ENCODE data around the gene MRPS6.

The MRPS6 gene

DNA sequence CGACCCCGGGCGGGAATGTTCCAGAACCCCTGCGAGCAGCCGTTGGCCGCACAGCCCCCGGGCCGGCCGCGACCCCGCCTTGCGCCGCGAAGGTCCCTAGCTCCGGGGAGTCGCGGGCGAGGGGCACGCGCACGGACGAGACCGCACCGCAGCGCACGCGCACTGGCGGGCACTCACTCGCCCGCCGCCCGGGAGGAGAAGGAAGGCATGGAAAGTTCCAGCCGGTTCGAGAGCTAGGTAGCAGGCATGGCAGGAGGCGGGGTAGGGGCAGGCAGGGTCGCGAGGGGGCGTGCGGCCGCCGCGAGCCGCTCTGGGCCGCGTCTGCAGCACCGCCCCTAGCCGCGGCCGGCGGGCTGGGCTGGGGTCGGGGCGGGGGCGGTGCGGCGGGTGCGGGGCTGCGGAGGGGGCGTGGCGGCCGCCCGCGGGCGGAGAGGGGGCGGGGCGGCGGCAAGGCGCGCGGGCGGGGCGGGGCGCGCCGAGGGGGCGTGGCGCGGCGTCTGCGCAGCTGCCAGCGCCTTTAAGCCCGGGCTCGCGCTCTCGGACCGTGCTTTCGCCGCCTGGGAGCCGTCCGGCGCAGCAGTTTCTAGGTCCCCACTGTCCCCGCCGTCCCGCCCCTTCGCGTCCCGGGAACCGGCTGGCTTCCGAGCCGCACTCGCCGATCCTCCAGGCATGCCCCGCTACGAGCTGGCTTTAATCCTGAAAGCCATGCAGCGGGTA lies at the start of gene MRPS6, which contains the start of gene SLC5A3:
Gene MRPS6 (plus strand): TSS at position 547 of the 717 bp plus-strand sequence. CDS start 123 bp downstream, at position 670.
Gene SLC5A3 (plus strand): TSS at position 547 of the 717 bp plus-strand sequence. CDS start 21,621 bp downstream, outside the sequence.
- intact Hi-C loops (cut with DNase I) = loop anchor here (5.0 to 10.0 kb wide), 3 partner anchors 128 to 274 kb away; no protein-coding TSS in a partner anchor
- peak; percentile 41 to 93 (median 82) for DNase-seq

GRCh38 chr21:34023691-34024373 lies 49.5 kb upstream of the MRPS6 start:
- intact Hi-C loops (cut with DNase I) = no loop called here

GRCh38 chr21:34024374-34024693 lies 49.0 kb upstream of the MRPS6 start:
- intact Hi-C loops (cut with DNase I) = no loop called here
- DNase-seq = no peak

More at GRCh38 chr21:34023691-34024373, 49.5 kb upstream of the MRPS6 start:
- DNase-seq = no peak

DNA sequence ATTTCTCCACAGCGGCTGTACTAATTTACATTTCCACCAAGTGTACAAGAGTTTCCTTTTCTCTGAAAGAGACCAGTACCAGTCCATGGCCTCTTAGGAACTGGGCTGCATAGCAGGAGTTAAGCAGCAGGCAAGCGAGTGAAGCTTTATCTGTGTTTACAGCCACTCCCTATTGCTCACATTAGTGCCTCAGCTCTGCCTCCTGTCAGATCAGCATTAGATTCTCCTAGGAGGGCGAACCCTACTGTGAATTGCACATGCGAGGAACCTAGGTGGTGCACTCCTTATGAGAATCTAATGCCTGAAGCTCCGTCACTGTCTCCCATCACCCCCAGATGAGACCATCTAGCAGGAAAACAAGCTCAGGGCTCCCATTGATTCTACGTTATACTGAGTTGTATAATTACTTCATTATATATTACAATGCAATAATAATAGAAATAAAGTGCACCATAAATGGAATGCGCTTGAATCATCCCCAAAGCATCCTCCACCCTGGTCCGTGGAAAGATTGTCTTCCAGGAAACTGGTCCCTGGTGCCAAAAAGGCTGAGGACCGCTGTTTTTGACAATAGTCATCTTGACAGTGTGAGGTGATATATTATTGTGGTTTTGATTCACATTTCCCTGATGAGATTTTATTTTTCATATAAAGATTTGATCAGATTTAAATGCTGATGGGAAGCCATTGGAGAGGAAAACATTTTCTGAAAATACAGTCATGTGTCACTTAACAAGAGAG lies 45.5 kb upstream of the MRPS6 start:
- intact Hi-C loops (cut with DNase I) = no loop called here
- no peak for DNase-seq

GRCh38 chr21:34029743-34030528 lies 43.4 kb upstream of the MRPS6 start:
- intact Hi-C loops (cut with DNase I) = no loop called here
- DNase-seq = peak in 40 of 42 donors; percentile 6 to 82 (median 50)

GRCh38 chr21:34031835-34032370 lies 41.5 kb upstream of the MRPS6 start:
- no peak for DNase-seq
- intact Hi-C loops (cut with DNase I) = no loop called here

DNA sequence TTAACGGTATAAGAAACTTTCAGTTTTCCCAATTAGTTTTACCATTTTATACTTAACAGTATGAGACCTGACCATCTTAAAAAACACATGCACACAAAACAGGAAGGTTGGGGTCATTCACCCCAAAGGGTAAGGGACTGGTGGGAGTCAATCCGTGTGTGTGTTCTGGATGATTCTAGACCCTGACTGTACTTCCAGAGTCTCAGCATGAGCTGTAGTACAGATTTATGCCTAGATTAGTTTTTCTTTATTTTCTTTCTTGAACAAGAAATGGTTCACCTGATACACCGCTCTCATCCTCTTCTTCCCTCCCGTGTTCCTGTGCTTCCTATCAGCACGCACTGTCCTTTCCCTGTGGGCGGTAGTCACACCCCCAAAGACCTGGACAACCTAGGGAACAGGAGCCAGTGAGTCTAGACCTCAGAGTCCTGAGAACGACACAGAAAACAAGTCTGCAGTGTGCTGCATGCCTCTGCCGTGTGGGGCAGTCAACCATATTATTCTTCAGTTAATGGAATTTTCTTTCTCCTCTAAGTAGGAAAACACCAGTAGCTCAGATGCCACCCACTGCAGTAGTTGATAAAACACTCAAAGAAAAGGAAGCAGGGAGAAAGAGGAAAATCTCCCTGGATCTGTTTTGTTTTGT lies 38.9 kb upstream of the MRPS6 start:
- no peak for DNase-seq
- intact Hi-C loops (cut with DNase I) = no loop called here

GRCh38 chr21:34035619-34036354 lies 37.6 kb upstream of the MRPS6 start:
- DNase-seq = peak in 1 of 42 donors; percentile 32
- intact Hi-C loops (cut with DNase I) = no loop called here

DNA sequence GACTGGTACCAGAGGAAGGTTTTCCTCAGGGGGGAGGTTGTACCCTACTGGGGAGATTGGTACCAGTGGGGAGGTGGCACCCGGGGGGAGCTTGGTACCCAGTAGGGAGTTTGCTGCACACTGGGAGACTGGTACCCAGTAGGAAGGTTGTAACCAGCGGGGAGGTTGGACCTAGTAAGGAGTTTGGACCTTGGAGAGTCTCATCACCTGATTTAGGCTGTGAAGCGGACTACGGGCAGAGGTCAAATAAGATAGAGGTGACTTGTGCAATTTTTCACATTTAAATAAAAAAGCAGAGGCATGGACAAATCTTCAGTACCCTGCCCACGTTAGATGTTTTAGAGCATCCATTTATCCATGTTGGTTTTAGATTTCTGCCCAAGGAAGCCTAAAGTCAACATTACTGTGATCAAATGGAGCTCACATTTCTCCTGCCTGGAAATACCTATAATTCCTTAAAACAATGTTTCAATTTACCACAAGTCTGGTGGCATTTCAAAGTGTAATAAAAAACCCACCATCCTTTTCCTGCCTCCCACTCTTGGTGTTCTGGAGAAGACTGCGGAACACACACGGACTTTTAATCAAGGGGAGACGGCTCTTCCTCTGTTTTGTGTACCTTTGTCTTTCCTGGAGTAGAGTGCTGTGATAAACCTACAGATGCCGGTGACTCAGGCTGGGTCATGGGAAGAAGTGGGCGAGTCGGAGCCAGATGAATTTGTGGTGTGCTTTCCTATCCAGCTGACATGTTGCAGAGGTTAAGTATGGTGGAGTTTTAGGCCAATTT lies 36.2 kb upstream of the MRPS6 start:
- peak in 15 of 42 donors; percentile 3 to 58 (median 19) for DNase-seq
- intact Hi-C loops (cut with DNase I) = no loop called here

DNA sequence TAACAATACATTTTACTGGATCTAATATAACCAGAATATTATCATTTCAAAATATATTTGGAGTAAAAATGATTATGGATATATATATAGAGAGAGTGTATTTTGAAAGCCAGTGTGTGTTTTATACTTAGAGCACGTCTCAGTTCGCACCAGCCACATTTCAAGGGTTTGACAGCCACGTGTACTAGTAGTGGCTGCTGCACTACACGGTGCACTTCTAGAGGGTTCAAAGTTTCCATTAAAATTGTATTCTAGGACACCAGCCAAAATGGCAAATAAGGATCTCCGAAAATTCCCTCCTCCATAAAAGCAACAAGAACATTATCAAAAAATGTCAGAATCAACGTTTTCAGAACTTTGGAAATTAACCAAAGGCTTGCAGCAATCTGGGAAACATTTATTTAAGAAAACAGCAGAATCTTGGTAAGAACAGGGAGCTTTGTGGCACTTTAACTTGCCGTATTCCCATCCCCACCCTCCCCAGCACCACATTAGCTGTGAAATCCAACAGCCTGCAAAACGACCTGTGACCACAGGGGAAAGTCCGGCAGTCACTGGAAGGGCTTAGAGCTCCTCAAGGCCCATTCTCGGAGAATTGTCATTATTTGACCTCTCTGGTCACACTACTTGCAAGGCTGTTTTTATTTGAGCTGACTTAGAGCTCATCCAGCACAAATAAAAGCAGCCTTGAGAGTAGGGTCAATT lies 33.5 kb upstream of the MRPS6 start:
- DNase-seq = peak in 1 of 42 donors; percentile 7
- intact Hi-C loops (cut with DNase I) = no loop called here

DNA sequence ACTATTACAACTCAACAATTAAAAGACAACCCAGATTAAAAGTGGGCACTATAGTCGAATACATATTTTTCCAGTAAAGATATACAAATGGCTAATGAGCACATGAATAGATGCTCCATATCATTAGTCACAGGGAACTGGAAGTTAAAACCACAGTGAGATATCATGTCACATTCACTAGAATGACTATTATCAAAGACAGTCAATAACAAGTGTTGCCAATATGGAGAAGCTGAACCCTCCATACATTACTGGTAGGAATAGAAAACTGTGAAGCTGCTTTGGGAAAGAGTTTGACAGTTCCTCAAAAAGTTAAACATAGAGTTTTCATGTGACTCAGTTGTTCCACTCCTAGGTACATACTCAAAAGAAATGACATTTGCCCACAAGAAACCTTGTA lies 30.6 kb upstream of the MRPS6 start:
- intact Hi-C loops (cut with DNase I) = no loop called here
- no peak for DNase-seq

GRCh38 chr21:34043333-34043732 lies 30.0 kb upstream of the MRPS6 start:
- intact Hi-C loops (cut with DNase I) = no loop called here
- no peak for DNase-seq

DNA sequence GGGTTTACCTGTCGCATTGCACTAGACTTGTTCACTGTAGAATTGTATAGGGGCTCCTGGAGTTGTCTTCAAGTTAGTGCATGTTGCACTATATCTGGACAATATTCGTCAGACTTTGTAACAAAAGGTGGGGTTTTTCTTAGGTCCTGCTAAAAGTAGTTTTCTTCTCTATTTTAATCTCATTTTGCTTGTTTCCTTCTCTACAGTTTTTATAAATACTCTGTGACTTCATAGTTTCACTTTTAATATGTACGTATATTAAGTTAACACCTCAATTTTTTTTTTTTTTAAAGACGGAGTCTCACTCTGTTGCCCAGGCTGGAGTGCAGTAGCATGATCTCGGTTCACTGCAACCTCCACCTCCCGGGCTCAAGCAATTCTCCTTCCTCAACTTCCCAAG lies 26.5 kb upstream of the MRPS6 start:
- DNase-seq = no peak
- intact Hi-C loops (cut with DNase I) = no loop called here

DNA sequence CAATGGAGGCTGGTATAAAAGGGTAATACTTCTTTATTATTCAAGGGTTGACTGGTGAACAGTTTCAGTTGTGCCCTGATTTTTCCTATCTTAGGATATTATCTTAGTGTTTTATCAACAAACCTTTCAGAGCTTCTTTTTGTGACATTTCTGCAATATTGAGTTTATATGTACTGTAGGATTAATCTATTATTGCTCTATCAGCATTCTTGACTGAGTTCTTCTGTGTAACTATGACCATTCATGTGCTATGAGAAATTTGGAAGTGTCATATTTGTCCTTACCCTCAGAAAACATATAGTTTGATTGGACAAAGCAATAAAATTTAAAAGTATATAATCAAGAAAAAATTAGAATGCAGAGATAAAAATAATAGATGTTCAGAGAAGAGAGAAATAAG lies 25.5 kb upstream of the MRPS6 start:
- intact Hi-C loops (cut with DNase I) = no loop called here
- no peak for DNase-seq

- intact Hi-C loops (cut with DNase I) = no loop called here
- DNase-seq = no peak
These were observed 21.2 kb upstream of the MRPS6 start for GRCh38 chr21:34052171-34052570.

GRCh38 chr21:34054259-34054658 lies 19.1 kb upstream of the MRPS6 start:
- intact Hi-C loops (cut with DNase I) = no loop called here
- no peak for DNase-seq
